Measurements from ENCODE around the gene RPS17.
A peak's percentile ranks its signal among the peaks of the same experiment; 100 is the strongest.

RPS17 gene

GRCh38 chr15:82540055-82540983, at the start of gene RPS17:
RPS17 (minus strand) TSS chr15:82540457; CDS start chr15:82540428, 29 bp downstream.
- DNase-seq = peak; percentile 96

GRCh38 chr15:82587805-82588204, 47.5 kb upstream of the RPS17 start:
- DNase-seq = no peak

GRCh38 chr15:82585072-82585471, 44.8 kb upstream of the RPS17 start:
- peak; percentile 64 for DNase-seq

GRCh38 chr15:82580713-82581112, 40.5 kb upstream of the RPS17 start:
- DNase-seq = no peak

- DNase-seq = no peak
Measured at GRCh38 chr15:82575335-82575734, 35.1 kb upstream of the RPS17 start.

GRCh38 chr15:82572986-82573385, 32.7 kb upstream of the RPS17 start:
- DNase-seq = no peak

GRCh38 chr15:82572311-82572710, 32.1 kb upstream of the RPS17 start:
- no peak for DNase-seq

GRCh38 chr15:82571722-82572222, 31.5 kb upstream of the RPS17 start:
- DNase-seq = peak; percentile 49

GRCh38 chr15:82570721-82571508, 30.7 kb upstream of the RPS17 start:
- no peak for DNase-seq

- no peak for DNase-seq
Measured at GRCh38 chr15:82569834-82570233, 29.6 kb upstream of the RPS17 start.

- no peak for DNase-seq
Measured at GRCh38 chr15:82568986-82569385, 28.7 kb upstream of the RPS17 start.

- DNase-seq = no peak
Measured at GRCh38 chr15:82567661-82568060, 27.4 kb upstream of the RPS17 start.

- DNase-seq = no peak
Measured at GRCh38 chr15:82566690-82567089, 26.4 kb upstream of the RPS17 start.

GRCh38 chr15:82558502-82558901, 18.2 kb upstream of the RPS17 start:
- DNase-seq = no peak

- DNase-seq = no peak
Measured at GRCh38 chr15:82556315-82557035, 16.2 kb upstream of the RPS17 start.

- no peak for DNase-seq
Measured at GRCh38 chr15:82554849-82555248, 14.6 kb upstream of the RPS17 start.

GRCh38 chr15:82554351-82554750, 14.1 kb upstream of the RPS17 start:
- no peak for DNase-seq

GRCh38 chr15:82553846-82554245, 13.6 kb upstream of the RPS17 start:
- no peak for DNase-seq

- no peak for DNase-seq
Measured at GRCh38 chr15:82552861-82553260, 12.6 kb upstream of the RPS17 start.

- peak; percentile 57 for DNase-seq
Measured at GRCh38 chr15:82551646-82552247, 11.5 kb upstream of the RPS17 start.

GRCh38 chr15:82549199-82549665, 9.0 kb upstream of the RPS17 start:
- no peak for DNase-seq

- DNase-seq = no peak
Measured at GRCh38 chr15:82548700-82549099, 8.4 kb upstream of the RPS17 start.
